HepG2 (cell line): Measurements from ENCODE around the gene LIMCH1.

ENCODE experiments used
- BHLHE40 ChIP-seq: IDR thresholded peaks from 2 replicates; pipeline ENCODE4 v1.6.1; 2011; ENCODE audit warnings: low read length, improper control_type of control experiment
- CREBL2 ChIP-seq: sonication (generic); formaldehyde crosslinking; IDR thresholded peaks from 2 replicates; pipeline ENCODE4 v1.8.1; 2023; ENCODE audit warnings: missing genetic modification reagents, mild to moderate bottlenecking, borderline replicate concordance
- CTCF ChIP-seq: sonication (generic); formaldehyde crosslinking; IDR thresholded peaks from 2 replicates; pipeline ENCODE4 v1.5.0; 2020; ENCODE audit warnings: mild to moderate bottlenecking, missing genetic modification reagents, moderate library complexity
- EP300 ChIP-seq, 3 experiments: sonication (generic) in 1 of 3; formaldehyde crosslinking in 1 of 3; IDR thresholded peaks; 2 replicates each; pipeline versions ENCODE4 v1.5.1 to v1.6.1; 2011 to 2020; ENCODE audit warnings: low read depth in 2 of 3, low read length in 2 of 3, borderline replicate concordance in 1 of 3, improper control_type of control experiment in 1 of 3, mild to moderate bottlenecking in 1 of 3, missing genetic modification reagents in 1 of 3, moderate library complexity in 1 of 3
- GLI4 ChIP-seq: sonication (generic); formaldehyde crosslinking; IDR thresholded peaks from 2 replicates; pipeline ENCODE4 v1.5.1; 2020; ENCODE audit warnings: missing genetic modification reagents, mild to moderate bottlenecking, moderate library complexity, borderline replicate concordance
- JDP2 ChIP-seq: sonication (generic); formaldehyde crosslinking; IDR thresholded peaks from 2 replicates; pipeline ENCODE4 v1.8.1; 2022; ENCODE audit warnings: missing genetic modification reagents, borderline replicate concordance
- MYPOP ChIP-seq: sonication (generic); formaldehyde crosslinking; IDR thresholded peaks from 2 replicates; pipeline ENCODE4 v1.8.1; 2023; ENCODE audit warnings: mild to moderate bottlenecking, moderate library complexity, missing genetic modification reagents
- NFE2 ChIP-seq: sonication (generic); formaldehyde crosslinking; IDR thresholded peaks from 2 replicates; pipeline ENCODE4 v1.4.0; 2020; ENCODE audit warnings: missing genetic modification reagents
- POLR2AphosphoS5 ChIP-seq: IDR thresholded peaks from 2 replicates; pipeline ENCODE4 v1.6.1; 2012; ENCODE audit warnings: low read depth, low read length
- SIN3A ChIP-seq: IDR thresholded peaks from 2 replicates; pipeline ENCODE4 v1.6.1; 2011; ENCODE audit warnings: low read depth, mild to moderate bottlenecking, control low read depth, low read length, borderline replicate concordance
- ZFX ChIP-seq: sonication (generic); formaldehyde crosslinking; IDR thresholded peaks from 2 replicates; pipeline ENCODE4 v1.4.0; 2020; ENCODE audit warnings: mild to moderate bottlenecking, low read depth, missing genetic modification reagents, moderate library complexity
- ZSCAN29 ChIP-seq: sonication (generic); formaldehyde crosslinking; conservative IDR thresholded peaks from 2 replicates; pipeline ENCODE4 v1.4.0; 2020; ENCODE audit warnings: mild to moderate bottlenecking, missing genetic modification reagents

GRCh38 chr4:41601025-41601424 is 63.1 kb downstream of the LIMCH1 start:
- TF ChIP-seq CREBL2, result no peak
- TF ChIP-seq NFE2 (CRISPR knock-in tag), result no peak
- TF ChIP-seq GLI4 (CRISPR knock-in tag), result no peak
- no peak for TF ChIP-seq CTCF (CRISPR knock-in tag)
- no peak for TF ChIP-seq BHLHE40
- TF ChIP-seq ZSCAN29 (CRISPR knock-in tag), result no peak
- TF ChIP-seq EP300 (IDR thresholded peaks at IDR 0.05; ENCODE audit: low read depth in 2 of 2, low read length in 2 of 2), result no peak
- TF ChIP-seq EP300 (CRISPR knock-in tag; IDR thresholded peaks at IDR 0.05; ENCODE audit: borderline replicate concordance), result no peak
- no peak for TF ChIP-seq SIN3A
- no peak for TF ChIP-seq POLR2AphosphoS5
- no peak for TF ChIP-seq ZFX
- TF ChIP-seq MYPOP, result no peak
- no peak for TF ChIP-seq JDP2
